NCI-H526 treated with DMSO at 0.1 percent for 48 hours (cell line): ENCODE data around the gene ADGB.

ENCODE experiments used
- DNase-seq: peaks from one replicate; lab custom pipeline; 2025; lab: John Stamatoyannopoulos, UW

Gene ADGB

GRCh38 chr6:146634022-146634421, 35.2 kb downstream of the ADGB start:
- no peak for DNase-seq

GRCh38 chr6:146635165-146635564, 36.4 kb downstream of the ADGB start:
- DNase-seq = no peak

GRCh38 chr6:146636481-146636880, 37.7 kb downstream of the ADGB start:
- no peak for DNase-seq

- DNase-seq = no peak
Observed at GRCh38 chr6:146642921-146643320, 44.1 kb downstream of the ADGB start.

GRCh38 chr6:146650799-146651481, 52.2 kb downstream of the ADGB start:
- DNase-seq = no peak

- DNase-seq = no peak
Observed at GRCh38 chr6:146651482-146651863, 52.7 kb downstream of the ADGB start.

- DNase-seq = no peak
Observed at GRCh38 chr6:146657432-146657831, 58.7 kb downstream of the ADGB start.

GRCh38 chr6:146664871-146665360, 66.1 kb downstream of the ADGB start:
- no peak for DNase-seq

GRCh38 chr6:146666909-146667308, 68.1 kb downstream of the ADGB start:
- DNase-seq = no peak

- no peak for DNase-seq
Observed at GRCh38 chr6:146670161-146670560, 71.4 kb downstream of the ADGB start.

GRCh38 chr6:146673069-146673468, 74.3 kb downstream of the ADGB start:
- DNase-seq = no peak

GRCh38 chr6:146679386-146679785, 80.6 kb downstream of the ADGB start:
- no peak for DNase-seq

GRCh38 chr6:146682919-146683318, 84.1 kb downstream of the ADGB start:
- DNase-seq = no peak

- no peak for DNase-seq
Observed at GRCh38 chr6:146689806-146690205, 91.0 kb downstream of the ADGB start.

- no peak for DNase-seq
Observed at GRCh38 chr6:146693342-146693741, 94.6 kb downstream of the ADGB start.

- no peak for DNase-seq
Observed at GRCh38 chr6:146697921-146698320, 99.1 kb downstream of the ADGB start.

- DNase-seq = peak; percentile 50
Observed at GRCh38 chr6:146700078-146700686, 101.4 kb downstream of the ADGB start.

GRCh38 chr6:146701632-146702031, 102.9 kb downstream of the ADGB start:
- DNase-seq = no peak

GRCh38 chr6:146709036-146709622, 110.4 kb downstream of the ADGB start:
- DNase-seq = no peak

GRCh38 chr6:146719387-146719786, 120.6 kb downstream of the ADGB start:
- DNase-seq = no peak

GRCh38 chr6:146739696-146740095, 140.9 kb downstream of the ADGB start:
- no peak for DNase-seq

GRCh38 chr6:146741609-146742008, 142.8 kb downstream of the ADGB start:
- DNase-seq = no peak

- no peak for DNase-seq
Observed at GRCh38 chr6:146753306-146753705, 154.5 kb downstream of the ADGB start.
